ENCODE measurements around the gene HRAS. TPM values are rescaled to one million over a fixed set of nuclear protein-coding genes. Genes with fewer than 3 reads are reported as not detected.

The HRAS gene
- total RNA-seq, 1 donor from 2014 or later, result 12.9 TPM

- ATAC-seq (no peak), DNase-seq (ENCODE audit: low spot score) (no peak)
Measured at GRCh38 chr11:514606-515005, 20.8 kb downstream of the HRAS start.

- DNase-seq (ENCODE audit: low spot score), result no peak
- ATAC-seq, result peak; percentile 14
Measured at GRCh38 chr11:512761-513595, 22.4 kb downstream of the HRAS start.

- ATAC-seq (no peak), DNase-seq (ENCODE audit: low spot score) (peak; percentile 46)
Measured at GRCh38 chr11:508956-509355, 26.4 kb downstream of the HRAS start.

- DNase-seq (ENCODE audit: low spot score), result peak; percentile 47
- no peak for ATAC-seq
Measured at GRCh38 chr11:507727-508515, 27.5 kb downstream of the HRAS start.

GRCh38 chr11:506995-507726 lies 28.2 kb downstream of the HRAS start, which contains the start of gene RNH1:
TSS of gene RNH1 (minus strand) at chr11:507242. CDS start at chr11:502162, 5,080 bp downstream.
- ATAC-seq, result peak; percentile 89
- DNase-seq (ENCODE audit: low spot score), result peak; percentile 99

- DNase-seq (ENCODE audit: low spot score) (peak; percentile 99), ATAC-seq (peak; percentile 82)
Measured at GRCh38 chr11:506238-506994, 29.0 kb downstream of the HRAS start.

GRCh38 chr11:504994-505344 lies 30.4 kb downstream of the HRAS start:
- ATAC-seq (no peak), DNase-seq (ENCODE audit: low spot score) (no peak)

- ATAC-seq, result no peak
- DNase-seq (ENCODE audit: low spot score), result peak; percentile 50
Measured at GRCh38 chr11:504053-504993, 31.1 kb downstream of the HRAS start.

GRCh38 chr11:503179-503981 lies 32.0 kb downstream of the HRAS start:
- DNase-seq (ENCODE audit: low spot score) (peak; percentile 51), ATAC-seq (no peak)

GRCh38 chr11:502288-503178 lies 32.8 kb downstream of the HRAS start:
- peak; percentile 47 for DNase-seq (ENCODE audit: low spot score)

GRCh38 chr11:501683-502287 lies 33.6 kb downstream of the HRAS start:
- no peak for ATAC-seq
- DNase-seq (ENCODE audit: low spot score), result no peak

More at GRCh38 chr11:502288-503178, 32.8 kb downstream of the HRAS start:
- no peak for ATAC-seq

- ATAC-seq, result no peak
- DNase-seq (ENCODE audit: low spot score), result peak; percentile 43
Measured at GRCh38 chr11:501001-501682, 34.2 kb downstream of the HRAS start.

- peak; percentile 44 for DNase-seq (ENCODE audit: low spot score)
- no peak for ATAC-seq
Measured at GRCh38 chr11:499201-500076, 35.9 kb downstream of the HRAS start.

GRCh38 chr11:498297-499181 lies 36.8 kb downstream of the HRAS start:
- ATAC-seq (no peak), DNase-seq (ENCODE audit: low spot score) (peak; percentile 45)

All from left lobe of liver (tissue), 2 donors.